ENCODE measurements around the gene ACTR1A.
"Not testable (repeated sequence)": the region's sequence is repeated elsewhere in the genome, so short reads cannot be mapped to it uniquely, and the experiment has no call there.

The ACTR1A gene

GRCh38 chr10:102535481-102536147 is 33.1 kb upstream of the ACTR1A start:
- Histone ChIP-seq H3K9me3 (replicated peaks; ENCODE audit: low read length) (no peaks in the 10 kb centered on the region), H3K4me1 (ENCODE audit: control insufficient read depth, insufficient read depth, low read length) (no peaks in the 10 kb centered on the region), H3K36me3 (ENCODE audit: insufficient read depth, low read length) (peaks cover 11% of the 10 kb centered on the region), H3K4me3 (ENCODE audit: low read length) (no peak overlapping the region), H3K27me3 (ENCODE audit: control insufficient read depth, insufficient read depth, low read length) (no peaks in the 10 kb centered on the region), H3K9ac (ENCODE audit: low read depth, low read length) (no peak overlapping the region), H3K4me2 (ENCODE audit: low read length) (no peak overlapping the region)

DNA sequence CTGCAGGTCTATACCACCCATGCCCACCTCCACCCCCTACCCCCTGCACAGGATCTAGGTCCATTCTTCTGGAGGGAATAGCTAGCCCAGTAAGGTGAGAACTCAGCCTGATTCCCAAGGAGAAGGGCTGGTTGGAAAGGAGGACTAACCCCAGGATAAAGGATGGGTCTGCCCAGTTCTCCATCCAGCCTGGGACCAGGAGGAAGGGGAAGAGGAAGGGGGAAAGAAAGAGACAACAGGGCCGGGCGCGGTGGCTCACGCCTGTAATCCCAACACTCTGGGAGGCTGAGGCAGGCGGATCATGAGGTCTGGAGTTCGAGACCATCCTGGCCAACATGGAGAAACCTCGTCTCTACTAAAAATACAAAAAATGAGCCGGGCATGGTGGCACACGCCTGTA is 32.5 kb upstream of the ACTR1A start:
- H3K4me1 ChIP-seq (ENCODE audit: control insufficient read depth, insufficient read depth, low read length); H3K4me2 ChIP-seq (ENCODE audit: low read length); H3K9ac ChIP-seq (ENCODE audit: low read depth, low read length); H3K27me3 ChIP-seq (ENCODE audit: control insufficient read depth, insufficient read depth, low read length); H3K4me3 ChIP-seq (ENCODE audit: low read length); H3K9me3 ChIP-seq (replicated peaks; ENCODE audit: low read length): not testable (repeated sequence)
- peaks cover 11% of the 10 kb centered on the region for H3K36me3 ChIP-seq (ENCODE audit: insufficient read depth, low read length)

GRCh38 chr10:102534333-102534732 is 31.8 kb upstream of the ACTR1A start:
- no peak overlapping the region for H3K4me2 ChIP-seq (ENCODE audit: low read length)
- no peaks in the 10 kb centered on the region for H3K27me3 ChIP-seq (ENCODE audit: control insufficient read depth, insufficient read depth, low read length)
- H3K9me3 ChIP-seq (replicated peaks; ENCODE audit: low read length), result no peaks in the 10 kb centered on the region
- H3K4me1 ChIP-seq (ENCODE audit: control insufficient read depth, insufficient read depth, low read length), result no peaks in the 10 kb centered on the region
- no peak overlapping the region for H3K9ac ChIP-seq (ENCODE audit: low read depth, low read length)
- peaks cover 11% of the 10 kb centered on the region for H3K36me3 ChIP-seq (ENCODE audit: insufficient read depth, low read length)
- no peak overlapping the region for H3K4me3 ChIP-seq (ENCODE audit: low read length)

- Histone ChIP-seq H3K4me3 (ENCODE audit: low read length) (no peak overlapping the region), H3K4me2 (ENCODE audit: low read length) (no peak overlapping the region), H3K9ac (ENCODE audit: low read depth, low read length) (no peak overlapping the region), H3K36me3 (ENCODE audit: insufficient read depth, low read length) (peaks cover 9% of the 10 kb centered on the region), H3K27me3 (ENCODE audit: control insufficient read depth, insufficient read depth, low read length) (no peaks in the 10 kb centered on the region), H3K9me3 (replicated peaks; ENCODE audit: low read length) (no peaks in the 10 kb centered on the region), H3K4me1 (ENCODE audit: control insufficient read depth, insufficient read depth, low read length) (peaks cover 11% of the 10 kb centered on the region)
Observed at GRCh38 chr10:102527546-102527945, 25.0 kb upstream of the ACTR1A start.

GRCh38 chr10:102524746-102525145 is 22.2 kb upstream of the ACTR1A start:
- Histone ChIP-seq H3K9ac (ENCODE audit: low read depth, low read length) (no peak overlapping the region), H3K27me3 (ENCODE audit: control insufficient read depth, insufficient read depth, low read length) (no peaks in the 10 kb centered on the region), H3K4me1 (ENCODE audit: control insufficient read depth, insufficient read depth, low read length) (peaks cover 11% of the 10 kb centered on the region), H3K4me2 (ENCODE audit: low read length) (no peak overlapping the region), H3K9me3 (replicated peaks; ENCODE audit: low read length) (no peaks in the 10 kb centered on the region), H3K4me3 (ENCODE audit: low read length) (no peak overlapping the region), H3K36me3 (ENCODE audit: insufficient read depth, low read length) (peaks cover 4% of the 10 kb centered on the region)

- Histone ChIP-seq H3K36me3 (ENCODE audit: insufficient read depth, low read length) (peaks cover 4% of the 10 kb centered on the region), H3K4me3 (ENCODE audit: low read length) (no peak overlapping the region), H3K27me3 (ENCODE audit: control insufficient read depth, insufficient read depth, low read length) (no peaks in the 10 kb centered on the region), H3K9ac (ENCODE audit: low read depth, low read length) (no peak overlapping the region), H3K4me2 (ENCODE audit: low read length) (peak overlapping the region; percentile 47), H3K4me1 (ENCODE audit: control insufficient read depth, insufficient read depth, low read length) (peaks cover 11% of the 10 kb centered on the region), H3K9me3 (replicated peaks; ENCODE audit: low read length) (no peaks in the 10 kb centered on the region)
Observed at GRCh38 chr10:102523250-102524029, 20.9 kb upstream of the ACTR1A start.

GRCh38 chr10:102522874-102523249 is 20.4 kb upstream of the ACTR1A start:
- H3K36me3 ChIP-seq (ENCODE audit: insufficient read depth, low read length), result peaks cover 4% of the 10 kb centered on the region
- H3K4me1 ChIP-seq (ENCODE audit: control insufficient read depth, insufficient read depth, low read length), result peaks cover 11% of the 10 kb centered on the region
- no peak overlapping the region for H3K4me3 ChIP-seq (ENCODE audit: low read length)
- no peak overlapping the region for H3K4me2 ChIP-seq (ENCODE audit: low read length)
- H3K27me3 ChIP-seq (ENCODE audit: control insufficient read depth, insufficient read depth, low read length), result no peaks in the 10 kb centered on the region
- H3K9me3 ChIP-seq (replicated peaks; ENCODE audit: low read length), result no peaks in the 10 kb centered on the region
- H3K9ac ChIP-seq (ENCODE audit: low read depth, low read length), result no peak overlapping the region

DNA sequence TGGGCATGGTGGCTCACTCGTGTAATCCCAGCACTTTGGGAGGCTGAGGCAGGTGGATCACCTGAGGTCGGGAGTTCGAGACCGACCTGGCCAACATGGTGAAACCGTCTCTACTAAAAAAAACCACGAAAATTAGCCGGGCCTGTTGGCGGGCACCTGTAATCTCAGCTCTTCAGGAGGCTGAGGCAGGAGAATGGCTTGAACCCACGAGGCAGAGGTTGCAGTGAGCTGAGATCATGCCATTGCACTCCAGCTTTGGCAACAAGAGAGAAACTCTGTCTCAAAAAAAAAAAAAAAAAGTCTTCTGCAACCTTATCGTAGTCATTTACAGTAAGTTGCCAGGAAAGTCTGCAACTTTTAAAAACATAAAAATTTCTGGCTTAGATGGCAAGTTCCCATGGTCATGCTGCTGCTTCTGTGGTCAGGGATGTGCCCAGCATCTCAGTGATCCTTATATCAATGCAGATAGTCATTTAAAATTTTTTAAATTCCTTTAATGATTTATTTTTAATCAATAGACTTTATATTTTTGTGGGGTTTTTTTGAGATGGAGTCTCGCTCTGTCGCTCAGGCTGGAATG is 16.8 kb upstream of the ACTR1A start:
- Histone ChIP-seq H3K36me3 (ENCODE audit: insufficient read depth, low read length) (peaks cover 14% of the 10 kb centered on the region), H3K27me3 (ENCODE audit: control insufficient read depth, insufficient read depth, low read length) (no peaks in the 10 kb centered on the region), H3K4me1 (ENCODE audit: control insufficient read depth, insufficient read depth, low read length) (peaks cover 16% of the 10 kb centered on the region), H3K9me3 (replicated peaks; ENCODE audit: low read length) (no peaks in the 10 kb centered on the region), H3K4me3 (ENCODE audit: low read length) (no peak overlapping the region), H3K4me2 (ENCODE audit: low read length) (no peak overlapping the region), H3K9ac (ENCODE audit: low read depth, low read length) (no peak overlapping the region)

GRCh38 chr10:102517553-102517952 is 15.0 kb upstream of the ACTR1A start:
- H3K36me3 ChIP-seq (ENCODE audit: insufficient read depth, low read length), result peaks cover 18% of the 10 kb centered on the region
- H3K4me1 ChIP-seq (ENCODE audit: control insufficient read depth, insufficient read depth, low read length), result peaks cover 5% of the 10 kb centered on the region
- H3K4me3 ChIP-seq (ENCODE audit: low read length), result no peak overlapping the region
- no peaks in the 10 kb centered on the region for H3K27me3 ChIP-seq (ENCODE audit: control insufficient read depth, insufficient read depth, low read length)
- H3K4me2 ChIP-seq (ENCODE audit: low read length), result no peak overlapping the region
- H3K9ac ChIP-seq (ENCODE audit: low read depth, low read length), result no peak overlapping the region
- H3K9me3 ChIP-seq (replicated peaks; ENCODE audit: low read length), result no peaks in the 10 kb centered on the region

DNA sequence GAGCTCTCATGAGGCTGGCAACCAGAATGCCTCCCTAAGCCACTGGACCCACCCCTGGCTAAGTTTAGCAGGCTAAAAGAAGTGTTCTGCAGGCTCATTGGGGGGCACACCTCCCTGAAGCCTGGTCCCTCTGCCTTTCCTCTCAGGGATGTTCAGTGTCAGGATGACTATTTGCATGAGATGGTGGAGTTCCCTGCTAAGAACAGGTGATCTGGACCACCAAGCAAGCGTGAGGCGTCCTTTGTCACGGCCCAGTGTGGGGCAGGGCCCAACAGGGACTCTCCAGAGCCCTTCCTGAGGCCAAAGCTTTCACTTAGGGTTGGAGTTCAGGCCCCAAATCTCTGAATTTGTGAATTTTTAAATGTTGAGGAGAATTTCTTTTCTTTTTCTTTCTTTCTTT is 13.2 kb upstream of the ACTR1A start:
- no peak overlapping the region for H3K4me3 ChIP-seq (ENCODE audit: low read length)
- H3K27me3 ChIP-seq (ENCODE audit: control insufficient read depth, insufficient read depth, low read length), result no peaks in the 10 kb centered on the region
- peaks cover 5% of the 10 kb centered on the region for H3K4me1 ChIP-seq (ENCODE audit: control insufficient read depth, insufficient read depth, low read length)
- H3K9me3 ChIP-seq (replicated peaks; ENCODE audit: low read length), result no peaks in the 10 kb centered on the region
- no peak overlapping the region for H3K9ac ChIP-seq (ENCODE audit: low read depth, low read length)
- no peak overlapping the region for H3K4me2 ChIP-seq (ENCODE audit: low read length)
- peaks cover 31% of the 10 kb centered on the region for H3K36me3 ChIP-seq (ENCODE audit: insufficient read depth, low read length)

DNA sequence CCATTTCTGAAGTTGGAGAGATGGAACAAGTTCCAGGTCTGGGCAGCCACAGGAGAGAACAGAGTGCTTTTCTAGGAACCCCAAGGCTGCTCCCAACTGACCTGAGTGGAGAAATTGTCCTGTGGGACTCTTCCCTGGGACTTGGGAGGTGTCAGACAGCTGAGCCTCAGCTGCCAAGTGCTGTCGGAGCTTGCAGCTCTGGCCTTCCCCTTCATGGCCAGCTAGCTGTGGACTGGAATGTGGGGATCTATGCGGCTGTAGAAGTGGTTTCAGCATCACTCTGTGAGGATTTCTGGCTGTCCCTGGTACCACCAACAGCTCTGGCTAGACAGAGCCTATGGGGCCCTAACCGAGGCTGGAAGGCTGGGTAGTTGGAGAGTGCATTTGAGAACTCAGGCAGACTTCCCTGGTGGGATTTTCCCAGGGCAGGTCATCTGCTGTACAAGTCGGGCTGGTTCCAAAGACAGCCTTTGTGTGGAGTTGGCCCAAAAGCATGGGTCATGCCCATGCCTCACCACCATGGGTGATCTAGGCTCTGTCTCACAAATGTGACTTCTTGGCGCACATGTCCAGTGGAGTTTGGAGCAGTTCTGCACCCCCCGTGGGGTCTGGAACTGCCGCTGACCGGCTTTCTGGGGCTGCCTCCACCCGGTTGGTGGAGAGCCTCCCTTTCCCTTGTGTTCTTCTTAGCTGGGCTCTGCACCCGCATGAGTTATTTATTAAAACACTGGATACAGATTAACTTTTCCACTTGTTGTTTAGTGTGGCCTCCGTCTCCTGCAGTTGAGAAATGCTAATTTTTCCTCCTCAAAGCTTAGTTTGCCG is 12.2 kb upstream of the ACTR1A start:
- no peak overlapping the region for H3K4me3 ChIP-seq (ENCODE audit: low read length)
- H3K27me3 ChIP-seq (ENCODE audit: control insufficient read depth, insufficient read depth, low read length), result no peaks in the 10 kb centered on the region
- H3K9ac ChIP-seq (ENCODE audit: low read depth, low read length), result no peak overlapping the region
- H3K4me2 ChIP-seq (ENCODE audit: low read length), result no peak overlapping the region
- H3K9me3 ChIP-seq (replicated peaks; ENCODE audit: low read length), result no peaks in the 10 kb centered on the region
- peaks cover 8% of the 10 kb centered on the region for H3K4me1 ChIP-seq (ENCODE audit: control insufficient read depth, insufficient read depth, low read length)
- H3K36me3 ChIP-seq (ENCODE audit: insufficient read depth, low read length), result peaks cover 35% of the 10 kb centered on the region
